ENCODE measurements around the gene TGFB1. TPM values are rescaled to one million over a fixed set of nuclear protein-coding genes. Genes with fewer than 3 reads are reported as not detected.
A peak's percentile ranks its signal among the peaks of the same experiment; 100 is the strongest.

The TGFB1 gene
- total and polyA plus RNA-seq, 2 of the 13 experiments (the other 11 are each of a cell fraction or from before 2014, with no cell fraction given) = 4.1 to 5.4 TPM

DNA sequence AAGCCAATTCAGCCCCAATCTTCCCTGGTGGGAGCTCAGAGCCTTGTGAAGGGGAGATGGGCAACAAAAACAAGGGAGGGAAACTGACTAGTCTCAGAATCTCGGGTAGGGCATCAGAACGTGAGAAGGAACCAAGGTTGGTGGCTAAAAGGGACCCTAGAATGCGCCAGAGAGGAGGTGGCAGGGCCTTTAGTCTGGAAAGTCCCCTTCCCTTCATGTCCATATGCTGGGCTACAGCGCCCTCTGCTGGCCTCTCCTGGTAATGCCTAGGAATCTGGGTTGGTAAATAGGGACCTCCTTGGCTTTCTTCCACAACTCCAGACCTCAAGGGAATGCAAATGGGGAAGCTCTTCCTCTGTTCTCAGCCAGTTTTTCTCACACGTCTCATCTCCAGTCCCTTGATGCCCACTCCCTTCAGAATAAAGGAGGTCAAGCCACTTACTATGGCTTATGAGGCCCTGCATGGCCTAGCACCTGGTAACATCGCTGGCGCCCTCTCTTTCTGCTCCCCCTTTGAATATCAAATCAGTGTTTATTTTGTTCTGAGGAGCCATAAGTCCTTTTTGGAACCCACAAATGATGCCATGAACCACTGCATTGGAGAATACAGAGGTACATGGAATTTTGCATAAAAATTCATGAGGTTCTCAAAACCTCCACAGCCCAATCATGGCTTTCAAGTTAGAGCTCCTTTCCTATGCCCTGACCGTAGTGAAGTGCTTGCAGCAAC lies 45.1 kb downstream of the TGFB1 start (continued):
- TF ChIP-seq ZBTB8A (CRISPR knock-in tag; IDR thresholded peaks at IDR 0.05; ENCODE audit: borderline replicate concordance, low read depth) (0 out of 2 replicates have a peak, but pooled peaks have one; percentile 34), FLYWCH1 (CRISPR knock-in tag; IDR thresholded peaks at IDR 0.05) (no peak), ZSCAN22 (CRISPR knock-in tag; IDR thresholded peaks at IDR 0.05) (no peak), ZNF501 (CRISPR knock-in tag; IDR thresholded peaks at IDR 0.05) (peak; percentile 50; the same call in 1 of the 2 replicates), NFKBIZ (CRISPR knock-in tag; IDR thresholded peaks at IDR 0.05) (0 out of 2 replicates have a peak, but pooled peaks have one; percentile 6), HMG20B (CRISPR knock-in tag; conservative IDR thresholded peaks at IDR 0.05) (no peak), ZNF547 (CRISPR knock-in tag; IDR thresholded peaks at IDR 0.05) (0 out of 2 replicates have a peak, but pooled peaks have one; percentile 14), PRMT3 (CRISPR knock-in tag; IDR thresholded peaks at IDR 0.05; ENCODE audit: borderline replicate concordance, low read depth) (0 out of 2 replicates have a peak, but pooled peaks have one; percentile 25), FOXO1 (CRISPR knock-in tag; IDR thresholded peaks at IDR 0.05) (peak; percentile 48; the same call in 1 of the 2 replicates), XRCC5 (optimal IDR thresholded peaks at IDR 0.05; ENCODE audit: low read length) (peak; percentile 76), PAWR (CRISPR knock-in tag; IDR thresholded peaks at IDR 0.05; ENCODE audit: borderline replicate concordance) (no peak), FOXK1 (CRISPR knock-in tag; IDR thresholded peaks at IDR 0.05; ENCODE audit: borderline replicate concordance, low read depth) (peak; percentile 36; the same call in 1 of the 2 replicates), ZNF101 (CRISPR knock-in tag; IDR thresholded peaks at IDR 0.05; ENCODE audit: borderline replicate concordance, low read depth) (no peak), POLR2A (IDR thresholded peaks at IDR 0.05; ENCODE audit: insufficient read depth in 1 of 2, low read depth in 2 of 2, low read length in 2 of 2) (peak; percentile 23 to 35; a peak in 2 of 4 replicates), SAP130 (CRISPR knock-in tag; IDR thresholded peaks at IDR 0.05; ENCODE audit: low read depth) (peak; percentile 58)
- TF ChIP-seq, protein P1, sequence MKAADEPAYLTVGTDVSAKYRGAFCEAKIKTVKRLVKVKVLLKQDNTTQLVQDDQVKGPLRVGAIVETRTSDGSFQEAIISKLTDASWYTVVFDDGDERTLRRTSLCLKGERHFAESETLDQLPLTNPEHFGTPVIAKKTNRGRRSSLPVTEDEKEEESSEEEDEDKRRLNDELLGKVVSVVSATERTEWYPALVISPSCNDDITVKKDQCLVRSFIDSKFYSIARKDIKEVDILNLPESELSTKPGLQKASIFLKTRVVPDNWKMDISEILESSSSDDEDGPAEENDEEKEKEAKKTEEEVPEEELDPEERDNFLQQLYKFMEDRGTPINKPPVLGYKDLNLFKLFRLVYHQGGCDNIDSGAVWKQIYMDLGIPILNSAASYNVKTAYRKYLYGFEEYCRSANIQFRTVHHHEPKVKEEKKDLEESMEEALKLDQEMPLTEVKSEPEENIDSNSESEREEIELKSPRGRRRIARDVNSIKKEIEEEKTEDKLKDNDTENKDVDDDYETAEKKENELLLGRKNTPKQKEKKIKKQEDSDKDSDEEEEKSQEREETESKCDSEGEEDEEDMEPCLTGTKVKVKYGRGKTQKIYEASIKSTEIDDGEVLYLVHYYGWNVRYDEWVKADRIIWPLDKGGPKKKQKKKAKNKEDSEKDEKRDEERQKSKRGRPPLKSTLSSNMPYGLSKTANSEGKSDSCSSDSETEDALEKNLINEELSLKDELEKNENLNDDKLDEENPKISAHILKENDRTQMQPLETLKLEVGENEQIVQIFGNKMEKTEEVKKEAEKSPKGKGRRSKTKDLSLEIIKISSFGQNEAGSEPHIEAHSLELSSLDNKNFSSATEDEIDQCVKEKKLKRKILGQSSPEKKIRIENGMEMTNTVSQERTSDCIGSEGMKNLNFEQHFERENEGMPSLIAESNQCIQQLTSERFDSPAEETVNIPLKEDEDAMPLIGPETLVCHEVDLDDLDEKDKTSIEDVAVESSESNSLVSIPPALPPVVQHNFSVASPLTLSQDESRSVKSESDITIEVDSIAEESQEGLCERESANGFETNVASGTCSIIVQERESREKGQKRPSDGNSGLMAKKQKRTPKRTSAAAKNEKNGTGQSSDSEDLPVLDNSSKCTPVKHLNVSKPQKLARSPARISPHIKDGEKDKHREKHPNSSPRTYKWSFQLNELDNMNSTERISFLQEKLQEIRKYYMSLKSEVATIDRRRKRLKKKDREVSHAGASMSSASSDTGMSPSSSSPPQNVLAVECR (CRISPR knock-in tag; IDR thresholded peaks at IDR 0.05; ENCODE audit: borderline replicate concordance) = peak; percentile 31; the same call in 1 of the 2 replicates
- TF ChIP-seq, protein P2, sequence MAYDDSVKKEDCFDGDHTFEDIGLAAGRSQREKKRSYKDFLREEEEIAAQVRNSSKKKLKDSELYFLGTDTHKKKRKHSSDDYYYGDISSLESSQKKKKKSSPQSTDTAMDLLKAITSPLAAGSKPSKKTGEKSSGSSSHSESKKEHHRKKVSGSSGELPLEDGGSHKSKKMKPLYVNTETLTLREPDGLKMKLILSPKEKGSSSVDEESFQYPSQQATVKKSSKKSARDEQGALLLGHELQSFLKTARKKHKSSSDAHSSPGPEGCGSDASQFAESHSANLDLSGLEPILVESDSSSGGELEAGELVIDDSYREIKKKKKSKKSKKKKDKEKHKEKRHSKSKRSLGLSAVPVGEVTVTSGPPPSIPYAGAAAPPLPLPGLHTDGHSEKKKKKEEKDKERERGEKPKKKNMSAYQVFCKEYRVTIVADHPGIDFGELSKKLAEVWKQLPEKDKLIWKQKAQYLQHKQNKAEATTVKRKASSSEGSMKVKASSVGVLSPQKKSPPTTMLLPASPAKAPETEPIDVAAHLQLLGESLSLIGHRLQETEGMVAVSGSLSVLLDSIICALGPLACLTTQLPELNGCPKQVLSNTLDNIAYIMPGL (CRISPR knock-in tag; IDR thresholded peaks at IDR 0.05; ENCODE audit: borderline replicate concordance in 1 of 2, low read depth in 1 of 2) = peak in 1 of 2 experiments; percentile 46; a peak in 2 of 4 replicates
- TF ChIP-seq, protein P3, sequence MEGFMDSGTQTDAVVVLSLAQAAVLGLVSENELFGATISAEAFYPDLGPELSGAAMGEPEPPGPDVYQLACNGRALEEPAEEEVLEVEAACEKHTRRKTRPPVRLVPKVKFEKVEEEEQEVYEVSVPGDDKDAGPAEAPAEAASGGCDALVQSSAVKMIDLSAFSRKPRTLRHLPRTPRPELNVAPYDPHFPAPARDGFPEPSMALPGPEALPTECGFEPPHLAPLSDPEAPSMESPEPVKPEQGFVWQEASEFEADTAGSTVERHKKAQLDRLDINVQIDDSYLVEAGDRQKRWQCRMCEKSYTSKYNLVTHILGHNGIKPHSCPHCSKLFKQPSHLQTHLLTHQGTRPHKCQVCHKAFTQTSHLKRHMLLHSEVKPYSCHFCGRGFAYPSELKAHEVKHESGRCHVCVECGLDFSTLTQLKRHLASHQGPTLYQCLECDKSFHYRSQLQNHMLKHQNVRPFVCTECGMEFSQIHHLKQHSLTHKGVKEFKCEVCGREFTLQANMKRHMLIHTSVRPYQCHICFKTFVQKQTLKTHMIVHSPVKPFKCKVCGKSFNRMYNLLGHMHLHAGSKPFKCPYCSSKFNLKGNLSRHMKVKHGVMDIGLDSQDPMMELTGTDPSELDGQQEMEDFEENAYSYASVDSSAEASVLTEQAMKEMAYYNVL (CRISPR knock-in tag; IDR thresholded peaks at IDR 0.05; ENCODE audit: borderline replicate concordance) = no peak
- TF ChIP-seq, protein P4, sequence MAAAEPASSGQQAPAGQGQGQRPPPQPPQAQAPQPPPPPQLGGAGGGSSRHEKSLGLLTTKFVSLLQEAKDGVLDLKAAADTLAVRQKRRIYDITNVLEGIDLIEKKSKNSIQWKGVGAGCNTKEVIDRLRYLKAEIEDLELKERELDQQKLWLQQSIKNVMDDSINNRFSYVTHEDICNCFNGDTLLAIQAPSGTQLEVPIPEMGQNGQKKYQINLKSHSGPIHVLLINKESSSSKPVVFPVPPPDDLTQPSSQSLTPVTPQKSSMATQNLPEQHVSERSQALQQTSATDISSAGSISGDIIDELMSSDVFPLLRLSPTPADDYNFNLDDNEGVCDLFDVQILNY (CRISPR knock-in tag; conservative IDR thresholded peaks at IDR 0.05) = no peak

Data from HepG2 (cell line).